ENCODE results near the gene ANKRD13B.

- TF ChIP-seq CTCF (IDR thresholded peaks at IDR 0.05): no peak
- no peak for TF ChIP-seq EZH2 (IDR thresholded peaks at IDR 0.05)
- no peak for TF ChIP-seq EZH2phosphoT487 (IDR thresholded peaks at IDR 0.05)
Measured at GRCh38 chr17:29577001-29577370, 15.9 kb upstream of the ANKRD13B start.
